ENCODE data around the gene CMTR2.

Gene CMTR2

GRCh38 chr16:71276589-71277334 lies 12.4 kb downstream of the CMTR2 start:
- DNase-seq (ENCODE audit: low spot score), result no peak

- DNase-seq (ENCODE audit: low spot score), result no peak
Measured at GRCh38 chr16:71273384-71273783, 15.8 kb downstream of the CMTR2 start.

GRCh38 chr16:71264299-71264698 lies 24.9 kb downstream of the CMTR2 start:
- DNase-seq (ENCODE audit: low spot score), result no peak

GRCh38 chr16:71263582-71263981 lies 25.6 kb downstream of the CMTR2 start:
- DNase-seq (ENCODE audit: low spot score), result no peak

- no peak for DNase-seq (ENCODE audit: low spot score)
Measured at GRCh38 chr16:71262391-71262790, 26.8 kb downstream of the CMTR2 start.

GRCh38 chr16:71260995-71261394 lies 28.2 kb downstream of the CMTR2 start:
- DNase-seq (ENCODE audit: low spot score), result no peak

- no peak for DNase-seq (ENCODE audit: low spot score)
Measured at GRCh38 chr16:71259086-71259485, 30.1 kb downstream of the CMTR2 start.

- DNase-seq (ENCODE audit: low spot score), result no peak
Measured at GRCh38 chr16:71258372-71258771, 30.8 kb downstream of the CMTR2 start.

GRCh38 chr16:71257768-71258167 lies 31.4 kb downstream of the CMTR2 start:
- no peak for DNase-seq (ENCODE audit: low spot score)

GRCh38 chr16:71255721-71256120 lies 33.5 kb downstream of the CMTR2 start:
- DNase-seq (ENCODE audit: low spot score), result no peak

GRCh38 chr16:71254832-71255525 lies 34.2 kb downstream of the CMTR2 start:
- no peak for DNase-seq (ENCODE audit: low spot score)

GRCh38 chr16:71250461-71251235 lies 38.6 kb downstream of the CMTR2 start:
- no peak for DNase-seq (ENCODE audit: low spot score)

- no peak for DNase-seq (ENCODE audit: low spot score)
Measured at GRCh38 chr16:71249399-71249798, 39.8 kb downstream of the CMTR2 start.

- no peak for DNase-seq (ENCODE audit: low spot score)
Measured at GRCh38 chr16:71247478-71247877, 41.7 kb downstream of the CMTR2 start.

GRCh38 chr16:71246309-71246708 lies 42.9 kb downstream of the CMTR2 start:
- DNase-seq (ENCODE audit: low spot score), result no peak

GRCh38 chr16:71244521-71244920 lies 44.7 kb downstream of the CMTR2 start:
- DNase-seq (ENCODE audit: low spot score), result no peak

GRCh38 chr16:71242601-71243000 lies 46.6 kb downstream of the CMTR2 start:
- DNase-seq (ENCODE audit: low spot score), result no peak

- no peak for DNase-seq (ENCODE audit: low spot score)
Measured at GRCh38 chr16:71242036-71242435, 47.2 kb downstream of the CMTR2 start.
